SK-N-SH (cell line): ENCODE data around the gene PVRIG. TPM values are rescaled to one million over a fixed set of nuclear protein-coding genes. Genes with fewer than 3 reads are reported as not detected.
"Not testable (repeated sequence)": the region's sequence is repeated elsewhere in the genome, so short reads cannot be mapped to it uniquely, and the experiment has no call there.

Source experiments
- CTCF ChIA-PET: fragments of 300-600, 350-600 bp; formaldehyde crosslinking; extraction: SDS; loops from one replicate; lab custom pipeline; 2021; lab: Yijun Ruan, JAX
- POLR2A ChIA-PET: fragments of 350-600 bp; sonication (Branson Sonifier 250); formaldehyde crosslinking; extraction: SDS; loops from one replicate; lab custom pipeline; 2020; ENCODE audit warnings: antibody characterized with exemption, inconsistent platforms; lab: Yijun Ruan, JAX
- DNase-seq: peaks from one replicate; pipeline ENCODE4 v3.0.0; 2012
- H2AFZ ChIP-seq: fragments of 200-600 bp; sonication (generic); 2 replicates; pipeline ENCODE4 v1.8.1; 2016; ENCODE audit warnings: antibody characterized with exemption, mild to moderate bottlenecking, low read depth
- H3F3A ChIP-seq: fragments of 200-600 bp; sonication (generic); replicated peaks from 2 replicates; pipeline ENCODE3; 2016; ENCODE audit warnings: antibody characterized with exemption, mild to moderate bottlenecking; ENCODE audit not compliant: insufficient read depth
- H3K27ac ChIP-seq, 2 experiments: fragments of 200-500 bp in 1 of 2; fragments of 200-600 bp in 1 of 2; sonication (Bioruptor generic) in 1 of 2; sonication (generic), shearing (Covaris generic) in 1 of 2; 2 replicates each; pipeline versions ENCODE4 v1.5.1 to v1.6.1; 2014 to 2016; ENCODE audit warnings: low read depth in 2 of 2, inconsistent platforms in 1 of 2, low read length in 1 of 2, mild to moderate bottlenecking in 1 of 2, mixed read lengths in 1 of 2
- H3K27me3 ChIP-seq: fragments of 200-600 bp; sonication (generic), shearing (Covaris generic); 2 replicates; pipeline ENCODE4 v1.6.1; 2016; ENCODE audit warnings: mixed run types; ENCODE audit not compliant: insufficient read depth
- H3K36me3 ChIP-seq, 2 experiments: fragments of 200-500 bp in 1 of 2; fragments of 200-600 bp in 1 of 2; sonication (Bioruptor generic) in 1 of 2; sonication (generic) in 1 of 2; replicated peaks in 1 of 2; 2 replicates each; pipeline versions ENCODE3 to v1.5.1; 2014 to 2016; ENCODE audit warnings: low read length in 1 of 2, mild to moderate bottlenecking in 1 of 2; ENCODE audit not compliant: insufficient read depth in 2 of 2, control insufficient read depth in 1 of 2
- H3K4me1 ChIP-seq, 2 experiments: fragments of 200-500 bp in 1 of 2; fragments of 200-600 bp in 1 of 2; sonication (Bioruptor generic) in 1 of 2; sonication (generic), shearing (Covaris generic) in 1 of 2; 2 replicates each; pipeline versions ENCODE4 v1.5.1 to v1.6.1; 2014 to 2016; ENCODE audit warnings: low read depth in 1 of 2, low read length in 1 of 2, mixed run types in 1 of 2; ENCODE audit not compliant: insufficient read depth in 2 of 2, control insufficient read depth in 1 of 2
- H3K4me2 ChIP-seq: fragments of 200-600 bp; sonication (generic), shearing (Covaris generic); 2 replicates; pipeline ENCODE4 v1.6.1; 2017; ENCODE audit warnings: mixed run types
- H3K4me3 ChIP-seq, 2 experiments: fragments of 200-500 bp in 1 of 2; fragments of 200-600 bp in 1 of 2; sonication (Bioruptor generic) in 1 of 2; sonication (generic), shearing (Covaris generic) in 1 of 2; 2 replicates each; pipeline versions ENCODE4 v1.5.1 to v1.8.1; 2014 to 2016; ENCODE audit warnings: low read depth in 2 of 2, inconsistent platforms in 1 of 2, low read length in 1 of 2, mild to moderate bottlenecking in 1 of 2, mixed read lengths in 1 of 2, moderate library complexity in 1 of 2
- H3K79me2 ChIP-seq: fragments of 200-600 bp; sonication (generic); 2 replicates; pipeline ENCODE4 v1.8.1; 2017; ENCODE audit warnings: mild to moderate bottlenecking; ENCODE audit not compliant: insufficient read depth
- H3K9ac ChIP-seq: fragments of 200-600 bp; sonication (generic); 2 replicates; pipeline ENCODE4 v1.6.1; 2017; ENCODE audit warnings: mixed run types
- H3K9me2 ChIP-seq: fragments of 200-600 bp; sonication (generic); 2 replicates; pipeline ENCODE4 v1.6.1; 2017; ENCODE audit warnings: mixed run types
- H3K9me3 ChIP-seq: fragments of 200-600 bp; sonication (generic); 2 replicates; pipeline ENCODE4 v1.6.1; 2017; ENCODE audit warnings: mixed run types, mild to moderate bottlenecking, moderate library complexity
- H4K20me1 ChIP-seq: fragments of 200-600 bp; sonication (generic); 2 replicates; pipeline ENCODE4 v1.6.1; 2017; ENCODE audit warnings: mild to moderate bottlenecking, mixed run types; ENCODE audit not compliant: insufficient read depth
- RAD21 ChIP-seq: IDR thresholded peaks from 2 replicates; pipeline ENCODE4 v1.6.1; 2012; ENCODE audit warnings: mild to moderate bottlenecking, low read length
- SMC3 ChIP-seq: IDR thresholded peaks from 2 replicates; pipeline ENCODE4 v1.6.1; 2012; ENCODE audit warnings: low read depth, low read length, improper control_type of control experiment
- YY1 ChIP-seq: IDR thresholded peaks from 2 replicates; pipeline ENCODE4 v1.4.0; 2012; ENCODE audit warnings: low read depth, mild to moderate bottlenecking
- WGBS: methylation state at CpG from one replicate; pipeline ENCODE4 v1.1.6; 2017; ENCODE audit warnings: low lambda C conversion rate; 5-methylcytosine and 5-hydroxymethylcytosine counted together
- polyA plus RNA-seq, 3 experiments: library from polyadenylated mRNA; depleted of rRNA; stranded (reverse); fragments of >200 nt; gene quantifications; 2 replicates each; pipeline ENCODE4 v1.2.3, GENCODE V29; 2012
- TF ChIP-seq, protein P1 (sequence below): fragments of 150-350 bp; IDR thresholded peaks from 2 replicates; pipeline ENCODE4 v1.6.1; 2016; ENCODE audit warnings: mild to moderate bottlenecking, low read depth, low read length
- TF ChIP-seq, protein P2 (sequence below): IDR thresholded peaks from 2 replicates; pipeline ENCODE4; 2012
- TF ChIP-seq, protein P3 (sequence below): IDR thresholded peaks from 2 replicates; pipeline ENCODE4 v1.4.0; 2012; ENCODE audit warnings: low read depth, borderline replicate concordance
- TF ChIP-seq, protein P4 (sequence below): fragments of 200-600 bp; sonication (generic); IDR thresholded peaks from 2 replicates; pipeline ENCODE4 v1.6.1; 2017; ENCODE audit warnings: antibody characterized with exemption, mild to moderate bottlenecking, moderate library complexity

Gene PVRIG
- polyA plus RNA-seq, 1 of the 3 experiments (the other 2 are of a cell fraction), result not detected

DNA sequence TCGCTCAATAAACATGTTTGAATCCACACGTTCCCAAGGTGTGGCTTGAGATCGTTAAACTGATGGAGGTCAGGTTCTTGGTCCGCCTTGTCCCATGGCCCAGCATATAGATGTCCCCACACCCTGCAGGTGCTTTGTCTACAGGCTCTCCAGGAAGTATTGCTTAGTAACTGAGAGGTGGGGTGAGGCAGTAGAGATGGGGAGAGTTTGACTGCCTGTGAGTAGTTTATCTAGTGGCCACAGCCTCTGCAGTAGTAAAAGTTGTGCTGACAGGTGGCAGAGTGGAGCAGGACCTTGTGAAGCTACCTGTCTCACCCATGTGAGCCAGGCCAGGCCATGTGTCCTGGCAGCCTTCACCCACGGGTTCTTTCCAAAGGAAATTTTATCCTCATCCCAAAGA, 5.4 kb upstream of the PVRIG start:
- H3K79me2 ChIP-seq, H3K4me3 ChIP-seq: not testable (repeated sequence)
- CTCF ChIA-PET, result interaction anchor here (1.1 to 15.9 kb wide), 2 partner anchors 58 to 80 kb away, joined by 3 to 262 read pairs; no protein-coding TSS in a partner anchor

DNA sequence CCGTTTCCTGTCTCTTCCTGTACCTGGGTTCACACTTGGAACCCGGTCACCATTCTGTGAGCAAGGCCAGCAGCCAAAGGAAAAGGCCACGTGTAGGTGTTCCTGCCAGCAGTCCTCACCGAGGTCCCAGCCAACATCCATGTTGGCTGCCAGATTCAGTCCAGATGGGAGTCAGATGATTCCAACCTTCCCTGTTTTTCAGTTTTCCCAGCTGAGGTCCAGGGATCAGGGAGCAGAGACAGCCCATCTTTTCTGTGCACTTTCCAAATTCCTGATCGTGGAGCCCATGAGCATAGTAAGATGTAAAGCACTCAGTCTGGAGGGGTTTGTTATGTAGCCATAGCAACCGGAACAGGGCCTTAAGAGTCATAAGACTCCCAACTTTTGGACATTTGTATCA, 3.9 kb upstream of the PVRIG start:
- H3K36me3 ChIP-seq, result no peaks in the 10 kb centered on the region
- H3K4me2 ChIP-seq, result no peak overlapping the region
- H3K9me3 ChIP-seq, result no peaks in the 10 kb centered on the region
- H3K79me2 ChIP-seq, result no peaks in the 10 kb centered on the region
- H3K27ac ChIP-seq, result no peak overlapping the region
- peaks cover 6% of the 10 kb centered on the region for H3F3A ChIP-seq
- CTCF ChIA-PET, result interaction anchor here (0.6 to 15.9 kb wide), 5 partner anchors 16 to 82 kb away, joined by 3 to 262 read pairs (median 3); no protein-coding TSS in a partner anchor
- no peaks in the 10 kb centered on the region; a peak in 1 of 4 replicates for H3K4me1 ChIP-seq
- no peak overlapping the region for H3K4me3 ChIP-seq
- H3K9me2 ChIP-seq, result no peaks in the 10 kb centered on the region
- H4K20me1 ChIP-seq, result no peaks in the 10 kb centered on the region
- no peaks in the 10 kb centered on the region for H3K27me3 ChIP-seq
- DNase-seq, result no peak
- no peak overlapping the region for H2AFZ ChIP-seq
- no peak overlapping the region for H3K9ac ChIP-seq
- TF ChIP-seq, protein P1, sequence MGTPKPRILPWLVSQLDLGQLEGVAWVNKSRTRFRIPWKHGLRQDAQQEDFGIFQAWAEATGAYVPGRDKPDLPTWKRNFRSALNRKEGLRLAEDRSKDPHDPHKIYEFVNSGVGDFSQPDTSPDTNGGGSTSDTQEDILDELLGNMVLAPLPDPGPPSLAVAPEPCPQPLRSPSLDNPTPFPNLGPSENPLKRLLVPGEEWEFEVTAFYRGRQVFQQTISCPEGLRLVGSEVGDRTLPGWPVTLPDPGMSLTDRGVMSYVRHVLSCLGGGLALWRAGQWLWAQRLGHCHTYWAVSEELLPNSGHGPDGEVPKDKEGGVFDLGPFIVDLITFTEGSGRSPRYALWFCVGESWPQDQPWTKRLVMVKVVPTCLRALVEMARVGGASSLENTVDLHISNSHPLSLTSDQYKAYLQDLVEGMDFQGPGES, result no peak
- TF ChIP-seq YY1, result no peak
- TF ChIP-seq, protein P2, sequence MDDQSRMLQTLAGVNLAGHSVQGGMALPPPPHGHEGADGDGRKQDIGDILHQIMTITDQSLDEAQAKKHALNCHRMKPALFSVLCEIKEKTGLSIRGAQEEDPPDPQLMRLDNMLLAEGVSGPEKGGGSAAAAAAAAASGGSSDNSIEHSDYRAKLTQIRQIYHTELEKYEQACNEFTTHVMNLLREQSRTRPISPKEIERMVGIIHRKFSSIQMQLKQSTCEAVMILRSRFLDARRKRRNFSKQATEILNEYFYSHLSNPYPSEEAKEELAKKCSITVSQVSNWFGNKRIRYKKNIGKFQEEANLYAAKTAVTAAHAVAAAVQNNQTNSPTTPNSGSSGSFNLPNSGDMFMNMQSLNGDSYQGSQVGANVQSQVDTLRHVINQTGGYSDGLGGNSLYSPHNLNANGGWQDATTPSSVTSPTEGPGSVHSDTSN, result no peak
- TF ChIP-seq, protein P3, sequence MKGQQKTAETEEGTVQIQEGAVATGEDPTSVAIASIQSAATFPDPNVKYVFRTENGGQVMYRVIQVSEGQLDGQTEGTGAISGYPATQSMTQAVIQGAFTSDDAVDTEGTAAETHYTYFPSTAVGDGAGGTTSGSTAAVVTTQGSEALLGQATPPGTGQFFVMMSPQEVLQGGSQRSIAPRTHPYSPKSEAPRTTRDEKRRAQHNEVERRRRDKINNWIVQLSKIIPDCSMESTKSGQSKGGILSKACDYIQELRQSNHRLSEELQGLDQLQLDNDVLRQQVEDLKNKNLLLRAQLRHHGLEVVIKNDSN, result no peak
- POLR2A ChIA-PET, result no interaction called here
- 84% methylated on average over 6 of the region's 6 CpGs for WGBS

More for the DNA sequence above, 5.4 kb upstream of the PVRIG start:
- H3K27ac ChIP-seq, H3K9ac ChIP-seq, H3K9me3 ChIP-seq, H3K36me3 ChIP-seq, POLR2A ChIA-PET, H3F3A ChIP-seq, H3K4me1 ChIP-seq, H3K9me2 ChIP-seq, H4K20me1 ChIP-seq, H2AFZ ChIP-seq, H3K27me3 ChIP-seq, DNase-seq, H3K4me2 ChIP-seq: not testable (repeated sequence)
- 83% methylated on average over 5 of the region's 5 CpGs for WGBS

DNA sequence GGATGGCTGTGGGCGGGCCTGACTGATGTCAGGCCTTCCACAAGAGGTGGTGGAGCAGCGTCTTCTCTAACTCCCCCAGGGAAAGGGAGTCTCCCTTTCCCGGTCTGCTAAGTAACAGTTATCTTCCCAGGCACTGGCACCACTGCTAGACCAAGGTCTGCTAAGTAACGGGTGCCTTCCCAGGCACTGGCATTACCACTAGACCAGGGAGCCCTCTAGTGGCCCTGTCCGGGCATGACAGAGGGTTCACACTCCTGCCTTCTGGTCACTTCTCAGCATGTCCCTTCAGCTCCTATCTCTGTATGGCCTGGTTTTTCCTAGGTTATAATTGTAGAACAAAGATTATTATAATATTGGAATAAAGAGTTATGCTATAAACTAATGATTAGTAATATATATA, 1.8 kb upstream of the PVRIG start:
- H3K4me2 ChIP-seq, POLR2A ChIA-PET, H3K9ac ChIP-seq, H3K36me3 ChIP-seq, H4K20me1 ChIP-seq, H3K4me3 ChIP-seq, H3F3A ChIP-seq, DNase-seq, H3K27me3 ChIP-seq, H3K9me2 ChIP-seq, H3K79me2 ChIP-seq, H2AFZ ChIP-seq, H3K4me1 ChIP-seq, H3K9me3 ChIP-seq, H3K27ac ChIP-seq: not testable (repeated sequence)
- TF ChIP-seq RAD21 (peak; percentile 50), SMC3 (peak; percentile 46)
- TF ChIP-seq, protein P4, sequence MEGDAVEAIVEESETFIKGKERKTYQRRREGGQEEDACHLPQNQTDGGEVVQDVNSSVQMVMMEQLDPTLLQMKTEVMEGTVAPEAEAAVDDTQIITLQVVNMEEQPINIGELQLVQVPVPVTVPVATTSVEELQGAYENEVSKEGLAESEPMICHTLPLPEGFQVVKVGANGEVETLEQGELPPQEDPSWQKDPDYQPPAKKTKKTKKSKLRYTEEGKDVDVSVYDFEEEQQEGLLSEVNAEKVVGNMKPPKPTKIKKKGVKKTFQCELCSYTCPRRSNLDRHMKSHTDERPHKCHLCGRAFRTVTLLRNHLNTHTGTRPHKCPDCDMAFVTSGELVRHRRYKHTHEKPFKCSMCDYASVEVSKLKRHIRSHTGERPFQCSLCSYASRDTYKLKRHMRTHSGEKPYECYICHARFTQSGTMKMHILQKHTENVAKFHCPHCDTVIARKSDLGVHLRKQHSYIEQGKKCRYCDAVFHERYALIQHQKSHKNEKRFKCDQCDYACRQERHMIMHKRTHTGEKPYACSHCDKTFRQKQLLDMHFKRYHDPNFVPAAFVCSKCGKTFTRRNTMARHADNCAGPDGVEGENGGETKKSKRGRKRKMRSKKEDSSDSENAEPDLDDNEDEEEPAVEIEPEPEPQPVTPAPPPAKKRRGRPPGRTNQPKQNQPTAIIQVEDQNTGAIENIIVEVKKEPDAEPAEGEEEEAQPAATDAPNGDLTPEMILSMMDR, result peak; percentile 42
- CTCF ChIA-PET, result interaction anchor here (1.1 to 15.9 kb wide), 8 partner anchors 8 to 224 kb away, joined by 3 to 262 read pairs (median 4); partner anchors contain the start of gene MBLAC1
- WGBS, result 0% methylated on average over 1 of the region's 5 CpGs
